ENCODE data around the gene PBX1.

- no peak for TF ChIP-seq MAZ (IDR thresholded peaks at IDR 0.05; ENCODE audit: borderline replicate concordance, low read depth, low read length)
- no peak for TF ChIP-seq POLR2A (IDR thresholded peaks at IDR 0.05; ENCODE audit: low read depth, low read length)
- TF ChIP-seq CTCF (conservative IDR thresholded peaks at IDR 0.05; ENCODE audit: low read depth, low read length), result no peak
- no peak for TF ChIP-seq RAD21 (IDR thresholded peaks at IDR 0.05; ENCODE audit: low read length)
- no peak for TF ChIP-seq MAFK (IDR thresholded peaks at IDR 0.05; ENCODE audit: low read depth, low read length)
- TF ChIP-seq BHLHE40 (IDR thresholded peaks at IDR 0.05; ENCODE audit: low read depth, low read length), result peak; percentile 28; the same call in 1 of the 2 replicates
- no peak for TF ChIP-seq MXI1 (IDR thresholded peaks at IDR 0.05; ENCODE audit: borderline replicate concordance, low read depth, low read length)
- no peak for TF ChIP-seq RFX5 (IDR thresholded peaks at IDR 0.05; ENCODE audit: low read depth, low read length)
- no peak for TF ChIP-seq USF2 (IDR thresholded peaks at IDR 0.05; ENCODE audit: low read depth, low read length)
- no peak for TF ChIP-seq SMC3 (IDR thresholded peaks at IDR 0.05; ENCODE audit: low read depth, low read length)
- no peak for TF ChIP-seq CEBPB (IDR thresholded peaks at IDR 0.05; ENCODE audit: low read depth, low read length)
- TF ChIP-seq ELK1 (IDR thresholded peaks at IDR 0.05; ENCODE audit: borderline replicate concordance, low read depth, low read length), result no peak
- TF ChIP-seq FOS (IDR thresholded peaks at IDR 0.05; ENCODE audit: low read depth, low read length), result peak; percentile 78
- no peak for TF ChIP-seq CHD1 (IDR thresholded peaks at IDR 0.05; ENCODE audit: low read depth, low read length)
These were observed 174.1 kb downstream of the PBX1 start for GRCh38 chr1:164733070-164733469.
